Measurements from ENCODE around the gene APEH. TPM values are rescaled to one million over a fixed set of nuclear protein-coding genes. Genes with fewer than 3 reads are reported as not detected.

Gene APEH
- total RNA-seq, 2 experiments from 2014 or later = 173 to 189 TPM

DNA sequence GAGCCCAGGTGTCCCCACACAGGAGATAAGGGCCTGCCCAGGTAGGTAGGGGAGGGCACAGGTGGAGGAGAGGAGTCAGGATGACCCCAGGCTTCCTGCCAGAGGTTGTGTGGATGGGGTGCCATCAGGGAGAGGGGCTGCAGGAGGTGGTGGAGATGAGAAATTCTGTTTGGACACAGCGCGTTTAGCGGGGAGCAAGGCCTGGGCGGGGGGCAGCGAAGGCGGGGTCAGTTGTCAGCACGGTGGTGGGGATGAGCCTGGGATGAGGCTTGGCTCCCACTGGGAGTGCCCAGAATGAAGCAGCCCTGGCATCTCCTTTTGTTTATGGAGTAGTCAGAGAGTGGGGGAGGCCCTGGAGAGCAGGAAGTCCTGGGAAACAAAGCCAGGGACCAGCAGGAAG lies 29.8 kb downstream of the APEH start:
- Mint-ChIP-seq H3K36me3 (peaks cover 2% of the 10 kb centered on the region), H3K27me3 (no peaks in the 10 kb centered on the region), H3K4me3 (no peak overlapping the region), H3K27ac (no peak overlapping the region), H3K9me3 (no peaks in the 10 kb centered on the region), H3K4me1 (no peaks in the 10 kb centered on the region)
- no peak for DNase-seq

DNA sequence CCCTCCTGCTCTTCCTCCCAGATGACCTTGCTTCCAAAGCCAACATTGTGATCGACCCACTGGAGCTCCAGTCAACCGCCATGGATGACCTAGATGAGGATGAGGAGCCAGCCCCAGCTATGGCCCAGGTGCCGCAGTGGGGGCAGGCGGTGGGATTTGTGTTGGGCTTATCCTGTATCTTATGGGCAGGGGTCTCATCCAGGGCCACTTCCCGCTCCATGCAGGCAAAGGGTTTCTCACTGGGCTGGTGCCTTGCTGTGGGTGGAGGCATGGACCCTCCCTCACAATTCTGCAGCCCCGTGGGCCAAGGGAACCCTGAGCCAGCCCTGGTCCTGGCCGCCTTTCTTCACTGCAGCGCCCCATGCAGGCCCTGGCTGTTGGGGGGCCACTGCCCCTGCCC lies 30.5 kb downstream of the APEH start:
- no peak overlapping the region for H3K27ac Mint-ChIP-seq
- peaks cover 2% of the 10 kb centered on the region for H3K36me3 Mint-ChIP-seq

DNA sequence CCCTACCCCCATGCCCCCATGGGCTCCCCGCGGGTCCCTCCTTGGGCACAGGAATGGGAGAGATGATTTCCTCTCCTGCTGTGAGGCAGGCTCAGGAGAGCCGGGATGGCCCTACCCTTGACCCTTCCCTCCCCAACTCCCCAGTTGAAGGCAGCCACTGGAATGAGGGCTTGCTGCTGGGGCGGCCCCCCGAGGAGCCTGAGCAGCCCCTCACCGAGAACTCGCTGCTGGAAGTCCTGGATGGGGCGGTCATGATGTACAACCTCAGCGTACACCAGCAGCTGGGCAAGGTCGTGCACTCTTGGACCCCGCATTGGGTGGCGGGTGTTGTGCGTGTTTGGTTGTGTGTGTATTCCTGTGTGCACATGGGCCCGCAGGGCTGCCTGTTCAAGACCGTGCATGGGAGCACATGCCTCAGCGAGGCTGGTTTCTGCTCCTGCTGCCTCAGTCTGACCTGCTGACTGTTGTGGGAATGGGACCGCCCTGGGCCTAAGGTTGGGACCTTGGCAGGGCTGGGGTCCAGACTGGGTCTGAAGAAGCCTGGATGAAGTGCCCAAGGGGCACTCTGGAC lies 31.3 kb downstream of the APEH start:
- H3K27ac Mint-ChIP-seq = no peak overlapping the region
- no peaks in the 10 kb centered on the region for H3K9me3 Mint-ChIP-seq
- no peaks in the 10 kb centered on the region for H3K27me3 Mint-ChIP-seq
- peaks cover 2% of the 10 kb centered on the region for H3K36me3 Mint-ChIP-seq
- no peaks in the 10 kb centered on the region for H3K4me1 Mint-ChIP-seq
- no peak for DNase-seq
- no peak overlapping the region for H3K4me3 Mint-ChIP-seq

More for the DNA sequence above, 30.5 kb downstream of the APEH start:
- H3K27me3 Mint-ChIP-seq = no peaks in the 10 kb centered on the region
- DNase-seq = no peak
- H3K9me3 Mint-ChIP-seq = no peaks in the 10 kb centered on the region
- H3K4me3 Mint-ChIP-seq = no peak overlapping the region
- no peaks in the 10 kb centered on the region for H3K4me1 Mint-ChIP-seq

- DNase-seq = no peak
- Mint-ChIP-seq H3K4me3 (no peak overlapping the region), H3K27ac (no peak overlapping the region), H3K4me1 (peaks cover under 1% of the 10 kb centered on the region), H3K9me3 (no peaks in the 10 kb centered on the region), H3K27me3 (no peaks in the 10 kb centered on the region), H3K36me3 (peaks cover 2% of the 10 kb centered on the region)
These were observed 32.4 kb downstream of the APEH start for GRCh38 chr3:49706456-49707112.

DNA sequence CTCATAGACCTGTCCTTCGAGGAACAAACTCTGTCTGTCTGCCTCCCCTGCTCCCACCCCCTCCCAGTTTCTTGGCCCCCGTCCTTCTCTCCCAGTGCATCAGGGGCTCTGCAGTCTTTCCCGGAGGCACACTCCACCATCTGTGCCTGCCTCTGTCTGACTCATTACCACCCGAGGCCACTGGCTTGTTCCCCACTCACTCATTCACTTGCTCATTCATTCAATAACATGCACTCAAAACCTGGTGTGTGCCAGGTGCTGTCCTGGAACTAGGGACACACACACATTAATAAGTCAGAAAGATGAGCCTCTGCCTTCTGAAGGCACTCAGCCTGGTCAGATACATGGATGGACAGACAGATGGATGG lies 32.9 kb downstream of the APEH start:
- DNase-seq = no peak
- Mint-ChIP-seq H3K4me3 (no peak overlapping the region), H3K4me1 (peaks cover 3% of the 10 kb centered on the region), H3K9me3 (no peaks in the 10 kb centered on the region), H3K27ac (no peak overlapping the region), H3K36me3 (peaks cover 2% of the 10 kb centered on the region), H3K27me3 (no peaks in the 10 kb centered on the region)

GRCh38 chr3:49709852-49710251 lies 35.7 kb downstream of the APEH start:
- no peaks in the 10 kb centered on the region for H3K27me3 Mint-ChIP-seq
- H3K9me3 Mint-ChIP-seq = no peaks in the 10 kb centered on the region
- DNase-seq = no peak
- H3K4me3 Mint-ChIP-seq = no peak overlapping the region
- no peak overlapping the region for H3K27ac Mint-ChIP-seq
- H3K4me1 Mint-ChIP-seq = peaks cover 11% of the 10 kb centered on the region
- no peaks in the 10 kb centered on the region for H3K36me3 Mint-ChIP-seq

DNA sequence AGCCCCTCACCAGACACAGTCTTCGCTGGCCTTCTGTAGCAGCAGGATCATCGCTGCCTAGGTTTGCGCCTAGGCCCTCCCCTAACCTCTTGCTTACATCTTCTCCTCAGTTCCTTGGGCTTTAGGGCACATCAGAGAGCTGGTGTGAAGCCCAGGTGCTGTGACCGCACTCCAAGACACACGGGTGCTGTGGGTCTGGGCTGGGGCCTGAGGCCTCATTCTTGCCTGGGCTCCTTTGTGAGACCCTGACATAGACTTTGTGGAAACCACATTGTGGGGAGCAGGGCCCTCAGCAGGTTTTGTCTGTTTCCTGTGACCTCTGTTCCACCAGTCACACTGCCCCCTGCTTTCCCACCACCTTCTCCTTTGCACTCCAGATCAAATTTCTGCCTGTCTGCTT lies 37.3 kb downstream of the APEH start:
- Mint-ChIP-seq H3K4me3 (no peak overlapping the region), H3K27ac (peak overlapping the region; percentile 40), H3K9me3 (no peaks in the 10 kb centered on the region), H3K36me3 (no peaks in the 10 kb centered on the region), H3K4me1 (peaks cover 11% of the 10 kb centered on the region), H3K27me3 (no peaks in the 10 kb centered on the region)
- no peak for DNase-seq

DNA sequence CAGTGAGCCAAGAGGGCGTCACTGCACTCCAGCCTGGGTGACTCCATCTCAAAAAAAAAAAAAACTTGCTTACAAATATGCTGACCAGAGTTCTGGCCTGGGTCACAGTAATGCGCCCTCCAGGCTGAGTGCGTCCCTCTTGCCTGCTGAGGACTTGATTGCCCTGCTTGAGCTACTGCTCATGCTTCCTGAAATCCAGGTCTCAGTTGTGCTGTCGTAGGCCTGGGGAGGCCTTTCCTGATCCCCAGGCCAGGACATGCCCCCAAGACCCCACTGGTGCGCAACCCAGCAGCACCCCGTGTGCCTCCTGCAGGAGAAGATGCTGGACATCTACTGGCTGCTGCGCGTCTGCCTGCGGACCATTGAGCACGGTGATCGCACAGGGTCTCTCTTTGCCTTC lies 38.0 kb downstream of the APEH start:
- Mint-ChIP-seq H3K4me1 (peaks cover 11% of the 10 kb centered on the region), H3K27me3 (no peaks in the 10 kb centered on the region), H3K27ac (no peak overlapping the region), H3K4me3 (no peak overlapping the region), H3K36me3 (no peaks in the 10 kb centered on the region), H3K9me3 (no peaks in the 10 kb centered on the region)
- no peak for DNase-seq

- no peak for DNase-seq
- Mint-ChIP-seq H3K36me3 (no peaks in the 10 kb centered on the region), H3K4me1 (peaks cover 11% of the 10 kb centered on the region), H3K9me3 (no peaks in the 10 kb centered on the region), H3K27ac (no peak overlapping the region), H3K27me3 (no peaks in the 10 kb centered on the region), H3K4me3 (no peak overlapping the region)
These were observed 38.6 kb downstream of the APEH start for GRCh38 chr3:49712631-49713317.

- Mint-ChIP-seq H3K27ac (no peak overlapping the region), H3K4me3 (no peak overlapping the region)
These were observed 39.4 kb downstream of the APEH start for GRCh38 chr3:49713336-49714105.

DNA sequence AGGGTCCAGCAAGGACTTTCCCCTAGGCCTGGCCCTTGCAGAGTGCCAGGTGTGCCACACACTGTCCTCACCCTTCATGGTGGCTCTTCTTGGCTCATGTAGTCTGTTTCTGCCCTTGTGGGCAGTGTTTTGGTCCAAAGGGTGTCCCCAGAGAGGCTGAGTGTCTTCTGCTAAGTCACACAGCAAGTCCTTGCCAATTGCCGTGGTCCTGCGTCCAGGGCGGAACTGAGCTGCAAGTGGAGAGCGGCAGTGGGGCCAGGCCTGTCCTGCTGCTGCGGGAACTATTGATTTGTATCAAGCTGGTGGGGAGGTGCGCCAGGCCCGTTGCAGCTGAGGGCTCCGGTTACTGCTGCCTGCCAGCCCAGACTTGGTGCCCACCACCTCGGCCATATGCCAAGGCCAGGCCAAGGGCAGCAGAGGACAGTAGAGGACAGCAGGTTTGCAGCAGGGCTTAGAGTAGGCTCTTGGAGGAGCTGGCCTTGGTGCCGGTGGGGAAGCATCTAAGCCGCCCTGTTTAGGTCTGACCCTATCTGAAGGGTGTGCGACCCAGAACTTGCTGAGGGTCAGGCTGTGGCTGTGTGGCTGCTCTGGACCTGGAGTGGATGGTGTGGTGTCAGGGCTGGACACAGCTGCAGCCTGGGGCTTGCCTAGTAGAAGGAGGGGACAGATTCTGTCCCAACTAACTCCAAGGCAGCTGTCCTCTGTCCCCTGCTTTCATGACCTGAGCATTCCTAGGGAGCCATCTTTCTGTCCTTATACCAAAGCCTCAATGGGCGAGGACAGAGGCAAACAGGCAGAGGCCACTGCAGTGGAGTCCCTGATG lies 40.8 kb downstream of the APEH start:
- Mint-ChIP-seq H3K9me3 (no peaks in the 10 kb centered on the region), H3K36me3 (peaks cover 5% of the 10 kb centered on the region), H3K27me3 (peaks cover 2% of the 10 kb centered on the region), H3K4me1 (peaks cover 25% of the 10 kb centered on the region), H3K4me3 (no peak overlapping the region), H3K27ac (no peak overlapping the region)
- DNase-seq = no peak

More at GRCh38 chr3:49713336-49714105, 39.4 kb downstream of the APEH start:
- DNase-seq = no peak
- Mint-ChIP-seq H3K9me3 (no peaks in the 10 kb centered on the region), H3K4me1 (peaks cover 12% of the 10 kb centered on the region), H3K36me3 (peaks cover 1% of the 10 kb centered on the region), H3K27me3 (no peaks in the 10 kb centered on the region)

- no peak overlapping the region for H3K27ac Mint-ChIP-seq
- peaks cover 25% of the 10 kb centered on the region for H3K4me1 Mint-ChIP-seq
- DNase-seq = no peak
- peaks cover 7% of the 10 kb centered on the region for H3K36me3 Mint-ChIP-seq
- H3K9me3 Mint-ChIP-seq = no peaks in the 10 kb centered on the region
- no peak overlapping the region for H3K4me3 Mint-ChIP-seq
- peaks cover 2% of the 10 kb centered on the region for H3K27me3 Mint-ChIP-seq
These were observed 41.5 kb downstream of the APEH start for GRCh38 chr3:49715611-49716121.

DNA sequence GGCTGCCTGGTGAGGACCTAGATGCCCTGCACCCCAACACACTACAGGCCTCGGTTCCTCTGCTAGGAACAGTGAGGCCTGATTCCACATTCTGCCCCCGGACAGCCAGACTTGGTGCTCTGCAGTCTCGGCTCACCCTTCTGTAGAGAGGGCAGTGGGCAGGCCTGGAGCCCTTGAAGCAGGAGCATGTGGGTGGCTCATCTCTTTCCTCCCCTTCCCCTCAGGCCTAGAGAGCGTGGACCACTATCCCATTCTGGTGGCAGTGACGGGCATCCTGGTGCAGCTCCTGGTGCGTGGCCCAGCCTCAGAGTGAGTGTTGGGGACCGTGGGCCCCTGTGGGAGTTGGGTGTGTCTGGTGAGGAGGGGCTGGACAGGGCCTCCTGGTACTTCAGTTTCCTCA lies 42.0 kb downstream of the APEH start:
- H3K4me3 Mint-ChIP-seq = no peak overlapping the region
- no peak for DNase-seq
- peaks cover 12% of the 10 kb centered on the region for H3K36me3 Mint-ChIP-seq
- H3K27ac Mint-ChIP-seq = no peak overlapping the region
- H3K4me1 Mint-ChIP-seq = peaks cover 25% of the 10 kb centered on the region
- peaks cover 2% of the 10 kb centered on the region for H3K27me3 Mint-ChIP-seq
- H3K9me3 Mint-ChIP-seq = no peaks in the 10 kb centered on the region

GRCh38 chr3:49716691-49717210 lies 42.6 kb downstream of the APEH start:
- H3K4me1 Mint-ChIP-seq = peaks cover 25% of the 10 kb centered on the region
- peaks cover 2% of the 10 kb centered on the region for H3K27me3 Mint-ChIP-seq
- H3K27ac Mint-ChIP-seq = no peak overlapping the region
- H3K36me3 Mint-ChIP-seq = peaks cover 14% of the 10 kb centered on the region
- no peak for DNase-seq
- H3K9me3 Mint-ChIP-seq = no peaks in the 10 kb centered on the region
- no peak overlapping the region for H3K4me3 Mint-ChIP-seq

Measured in activated naive CD8-positive, alpha-beta T cell treated with anti-CD3 and anti-CD28 coated beads for 36 hours (primary cell).